ENCODE data around the gene CDH13. TPM values are rescaled to one million over a fixed set of nuclear protein-coding genes. Genes with fewer than 3 reads are reported as not detected.

Gene CDH13
- polyA plus RNA-seq, 1 donor from 2014 or later, result 3.2 TPM

DNA sequence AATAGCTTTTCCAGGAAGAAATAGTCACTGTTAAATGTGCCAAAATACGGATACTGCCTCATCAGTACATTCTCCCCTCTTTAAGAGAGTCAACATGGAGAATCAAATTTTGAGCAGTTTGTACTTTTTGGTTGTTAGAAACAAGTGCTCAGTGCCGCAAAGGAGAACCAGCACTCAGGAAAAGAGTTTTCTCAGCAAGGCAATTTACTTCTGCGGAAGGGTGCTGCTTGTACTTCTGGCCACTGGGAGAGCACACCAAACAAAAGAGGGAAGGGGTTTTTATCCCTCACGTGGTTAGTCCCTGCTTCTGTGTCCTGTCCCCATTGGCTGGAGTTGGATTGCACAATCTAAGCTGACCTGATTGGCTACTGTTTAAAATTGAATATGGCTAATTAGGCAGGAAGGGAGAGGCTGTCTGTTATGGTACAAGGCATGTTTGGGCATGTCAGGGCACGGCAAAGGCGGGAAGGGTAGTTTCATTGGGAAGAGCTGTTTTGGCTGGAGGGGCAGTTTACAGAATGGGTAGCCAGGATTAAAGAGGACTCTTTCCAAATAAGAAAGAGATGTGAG, 499.3 kb downstream of the CDH13 start:
- H3K9me3 ChIP-seq (ENCODE audit: low read length), result no peaks in the 10 kb centered on the region
- H3K79me2 ChIP-seq (replicated peaks; ENCODE audit: insufficient read depth, low read length), result no peaks in the 10 kb centered on the region
- no peak overlapping the region for H3K9ac ChIP-seq (ENCODE audit: low read length)
- H3K27me3 ChIP-seq (ENCODE audit: insufficient read depth, low read depth, low read length), result no peaks in the 10 kb centered on the region
- H3K9me2 ChIP-seq (ENCODE audit: insufficient read depth, low read length), result no peaks in the 10 kb centered on the region
- no peak overlapping the region for H2AFZ ChIP-seq (ENCODE audit: low read depth, low read length)
- TF ChIP-seq, protein P1, sequence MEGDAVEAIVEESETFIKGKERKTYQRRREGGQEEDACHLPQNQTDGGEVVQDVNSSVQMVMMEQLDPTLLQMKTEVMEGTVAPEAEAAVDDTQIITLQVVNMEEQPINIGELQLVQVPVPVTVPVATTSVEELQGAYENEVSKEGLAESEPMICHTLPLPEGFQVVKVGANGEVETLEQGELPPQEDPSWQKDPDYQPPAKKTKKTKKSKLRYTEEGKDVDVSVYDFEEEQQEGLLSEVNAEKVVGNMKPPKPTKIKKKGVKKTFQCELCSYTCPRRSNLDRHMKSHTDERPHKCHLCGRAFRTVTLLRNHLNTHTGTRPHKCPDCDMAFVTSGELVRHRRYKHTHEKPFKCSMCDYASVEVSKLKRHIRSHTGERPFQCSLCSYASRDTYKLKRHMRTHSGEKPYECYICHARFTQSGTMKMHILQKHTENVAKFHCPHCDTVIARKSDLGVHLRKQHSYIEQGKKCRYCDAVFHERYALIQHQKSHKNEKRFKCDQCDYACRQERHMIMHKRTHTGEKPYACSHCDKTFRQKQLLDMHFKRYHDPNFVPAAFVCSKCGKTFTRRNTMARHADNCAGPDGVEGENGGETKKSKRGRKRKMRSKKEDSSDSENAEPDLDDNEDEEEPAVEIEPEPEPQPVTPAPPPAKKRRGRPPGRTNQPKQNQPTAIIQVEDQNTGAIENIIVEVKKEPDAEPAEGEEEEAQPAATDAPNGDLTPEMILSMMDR (IDR thresholded peaks at IDR 0.05; ENCODE audit: poor library complexity, severe bottlenecking), result no peak
- TF ChIP-seq RAD21 (conservative IDR thresholded peaks at IDR 0.05), result no peak
- no peak for TF ChIP-seq EP300 (conservative IDR thresholded peaks at IDR 0.05; ENCODE audit: poor library complexity, severe bottlenecking)
- no peak for TF ChIP-seq EZH2 (IDR thresholded peaks at IDR 0.05; ENCODE audit: borderline replicate concordance, insufficient read depth, low read length, poor library complexity, severe bottlenecking)
- no peak for TF ChIP-seq MXI1 (conservative IDR thresholded peaks at IDR 0.05; ENCODE audit: poor library complexity, severe bottlenecking)
- no peak overlapping the region for H3K4me3 ChIP-seq (ENCODE audit: low read length)
- no peak overlapping the region for H3K27ac ChIP-seq (ENCODE audit: low read length)
- H3K36me3 ChIP-seq (ENCODE audit: insufficient read depth, low read length), result no peaks in the 10 kb centered on the region
- H4K20me1 ChIP-seq (ENCODE audit: insufficient read depth), result no peaks in the 10 kb centered on the region
- no peak overlapping the region for H3K4me2 ChIP-seq (ENCODE audit: low read length)
- H3F3A ChIP-seq (ENCODE audit: insufficient read depth, low read length, poor library complexity, severe bottlenecking), result no peaks in the 10 kb centered on the region

DNA sequence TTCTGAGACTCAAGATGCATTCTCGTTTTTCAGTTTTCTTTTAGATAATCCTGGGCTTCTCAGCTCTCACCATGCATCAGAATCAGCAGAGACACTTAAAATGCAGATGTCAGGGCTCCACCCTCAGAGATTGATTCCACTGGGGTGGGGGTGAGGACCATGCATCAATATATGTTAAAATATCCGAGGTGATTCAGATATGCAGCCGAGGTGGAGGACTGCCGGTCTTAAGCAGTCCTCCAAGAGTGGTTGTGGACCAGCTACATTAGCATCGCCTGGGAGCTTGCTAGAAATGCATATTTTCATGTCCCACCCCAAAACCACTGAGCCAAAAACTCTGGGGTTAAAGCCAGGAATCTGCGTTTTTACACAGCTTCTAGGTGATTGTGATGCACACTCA, 501.3 kb downstream of the CDH13 start:
- H3F3A ChIP-seq (ENCODE audit: insufficient read depth, low read length, poor library complexity, severe bottlenecking), result no peaks in the 10 kb centered on the region
- H2AFZ ChIP-seq (ENCODE audit: low read depth, low read length), result no peak overlapping the region
- H3K27ac ChIP-seq (ENCODE audit: low read length), result no peak overlapping the region
- no peaks in the 10 kb centered on the region for H3K9me3 ChIP-seq (ENCODE audit: low read length)
- H3K4me2 ChIP-seq (ENCODE audit: low read length), result no peak overlapping the region
- no peaks in the 10 kb centered on the region for H3K9me2 ChIP-seq (ENCODE audit: insufficient read depth, low read length)
- no peak overlapping the region for H3K9ac ChIP-seq (ENCODE audit: low read length)
- no peak overlapping the region for H3K4me3 ChIP-seq (ENCODE audit: low read length)
- no peaks in the 10 kb centered on the region for H3K79me2 ChIP-seq (replicated peaks; ENCODE audit: insufficient read depth, low read length)
- TF ChIP-seq, protein P1 (IDR thresholded peaks at IDR 0.05; ENCODE audit: poor library complexity, severe bottlenecking), result no peak
- TF ChIP-seq EZH2 (IDR thresholded peaks at IDR 0.05; ENCODE audit: borderline replicate concordance, insufficient read depth, low read length, poor library complexity, severe bottlenecking) (no peak), MXI1 (conservative IDR thresholded peaks at IDR 0.05; ENCODE audit: poor library complexity, severe bottlenecking) (no peak), POLR2AphosphoS5 (IDR thresholded peaks at IDR 0.05) (no peak), RAD21 (conservative IDR thresholded peaks at IDR 0.05) (no peak), EP300 (conservative IDR thresholded peaks at IDR 0.05; ENCODE audit: poor library complexity, severe bottlenecking) (no peak), TAF1 (IDR thresholded peaks at IDR 0.05; ENCODE audit: low read depth) (no peak), SMC3 (conservative IDR thresholded peaks at IDR 0.05; ENCODE audit: poor library complexity) (no peak)
- TF ChIP-seq, protein P2, sequence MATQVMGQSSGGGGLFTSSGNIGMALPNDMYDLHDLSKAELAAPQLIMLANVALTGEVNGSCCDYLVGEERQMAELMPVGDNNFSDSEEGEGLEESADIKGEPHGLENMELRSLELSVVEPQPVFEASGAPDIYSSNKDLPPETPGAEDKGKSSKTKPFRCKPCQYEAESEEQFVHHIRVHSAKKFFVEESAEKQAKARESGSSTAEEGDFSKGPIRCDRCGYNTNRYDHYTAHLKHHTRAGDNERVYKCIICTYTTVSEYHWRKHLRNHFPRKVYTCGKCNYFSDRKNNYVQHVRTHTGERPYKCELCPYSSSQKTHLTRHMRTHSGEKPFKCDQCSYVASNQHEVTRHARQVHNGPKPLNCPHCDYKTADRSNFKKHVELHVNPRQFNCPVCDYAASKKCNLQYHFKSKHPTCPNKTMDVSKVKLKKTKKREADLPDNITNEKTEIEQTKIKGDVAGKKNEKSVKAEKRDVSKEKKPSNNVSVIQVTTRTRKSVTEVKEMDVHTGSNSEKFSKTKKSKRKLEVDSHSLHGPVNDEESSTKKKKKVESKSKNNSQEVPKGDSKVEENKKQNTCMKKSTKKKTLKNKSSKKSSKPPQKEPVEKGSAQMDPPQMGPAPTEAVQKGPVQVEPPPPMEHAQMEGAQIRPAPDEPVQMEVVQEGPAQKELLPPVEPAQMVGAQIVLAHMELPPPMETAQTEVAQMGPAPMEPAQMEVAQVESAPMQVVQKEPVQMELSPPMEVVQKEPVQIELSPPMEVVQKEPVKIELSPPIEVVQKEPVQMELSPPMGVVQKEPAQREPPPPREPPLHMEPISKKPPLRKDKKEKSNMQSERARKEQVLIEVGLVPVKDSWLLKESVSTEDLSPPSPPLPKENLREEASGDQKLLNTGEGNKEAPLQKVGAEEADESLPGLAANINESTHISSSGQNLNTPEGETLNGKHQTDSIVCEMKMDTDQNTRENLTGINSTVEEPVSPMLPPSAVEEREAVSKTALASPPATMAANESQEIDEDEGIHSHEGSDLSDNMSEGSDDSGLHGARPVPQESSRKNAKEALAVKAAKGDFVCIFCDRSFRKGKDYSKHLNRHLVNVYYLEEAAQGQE (IDR thresholded peaks at IDR 0.05; ENCODE audit: borderline replicate concordance), result no peak
- no peaks in the 10 kb centered on the region for H3K27me3 ChIP-seq (ENCODE audit: insufficient read depth, low read depth, low read length)
- H4K20me1 ChIP-seq (ENCODE audit: insufficient read depth), result no peaks in the 10 kb centered on the region
- H3K36me3 ChIP-seq (ENCODE audit: insufficient read depth, low read length), result no peaks in the 10 kb centered on the region

Data from neural cell (in vitro differentiated cells).